ENCODE measurements around the gene FIGN.

- TF ChIP-seq CTCF (IDR thresholded peaks at IDR 0.05; ENCODE audit: poor library complexity, severe bottlenecking) (no peak), POLR2AphosphoS5 (IDR thresholded peaks at IDR 0.05) (no peak), RAD21 (conservative IDR thresholded peaks at IDR 0.05) (no peak), EZH2 (IDR thresholded peaks at IDR 0.05; ENCODE audit: borderline replicate concordance, insufficient read depth, low read length, poor library complexity, severe bottlenecking) (no peak), REST (IDR thresholded peaks at IDR 0.05; ENCODE audit: borderline replicate concordance) (no peak), TAF1 (IDR thresholded peaks at IDR 0.05; ENCODE audit: low read depth) (no peak), EP300 (conservative IDR thresholded peaks at IDR 0.05; ENCODE audit: poor library complexity, severe bottlenecking) (no peak)
Measured at GRCh38 chr2:163733301-163733938, 2.4 kb downstream of the FIGN start.
